Esophagus muscularis mucosa (tissue), 3 donors: ENCODE data around the gene SPDYE4.

ENCODE experiments used
- CTCF ChIP-seq, 3 experiments: fragments of 200-600 bp in 2 of 3; fragments of 450-650 bp in 1 of 3; sonication (generic) in 2 of 3; IDR thresholded peaks; one replicate each; pipeline ENCODE4 v1.5.1; 2017 to 2019; ENCODE audit warnings: antibody characterized with exemption in 3 of 3, mild to moderate bottlenecking in 2 of 3, moderate library complexity in 1 of 3
- POLR2A ChIP-seq: fragments of 450-650 bp; IDR thresholded peaks from one replicate; pipeline ENCODE4 v1.6.1; 2017; ENCODE audit warnings: antibody characterized with exemption, moderate library complexity, mild to moderate bottlenecking, low read depth

- TF ChIP-seq CTCF (IDR thresholded peaks at IDR 0.05) (no peak), POLR2A (no peak)
These were observed 28.5 kb downstream of the SPDYE4 start for GRCh38 chr17:8729860-8730259.
